Breast epithelium (tissue), 4 donors: Measurements from ENCODE around the gene RO60. TPM values are rescaled to one million over a fixed set of nuclear protein-coding genes. Genes with fewer than 3 reads are reported as not detected.

Source experiments
- DNase-seq, 2 donors: peaks; one replicate each; pipeline ENCODE4 v3.0.0-alpha.2; 2019; ENCODE audit warnings: low spot score in 2 of 2
- H3K27ac ChIP-seq, 2 donors: fragments of 200-600 bp; sonication (generic) in 1 of 2; one replicate each; pipeline ENCODE4 v1.5.1; 2016 to 2019; ENCODE audit warnings: mild to moderate bottlenecking in 1 of 2
- H3K27me3 ChIP-seq, 2 donors: fragments of 200-600 bp; sonication (generic) in 1 of 2; one replicate each; pipeline versions ENCODE4 v1.5.1 to v1.6.0; 2017 to 2019; ENCODE audit warnings: control low read depth in 1 of 2, mild to moderate bottlenecking in 1 of 2
- H3K36me3 ChIP-seq: fragments of 200-600 bp; one replicate; pipeline ENCODE4 v1.5.1; 2019
- H3K4me1 ChIP-seq, 2 donors: fragments of 200-600 bp; sonication (generic); one replicate each; pipeline ENCODE4 v1.5.1; 2016 to 2019; ENCODE audit warnings: control low read depth in 1 of 2
- H3K4me3 ChIP-seq, 3 donors: fragments of 200-600 bp; sonication (generic); 1 replicate in 2 of 3; 2 replicates in 1 of 3; pipeline ENCODE4 v1.5.1; 2016 to 2019; ENCODE audit warnings: mild to moderate bottlenecking in 3 of 3, moderate library complexity in 2 of 3
- H3K9me3 ChIP-seq, 2 donors: fragments of 200-600 bp; sonication (generic) in 1 of 2; one replicate each; pipeline ENCODE4 v1.5.1; 2016 to 2019; ENCODE audit warnings: control low read depth in 1 of 2
- POLR2A ChIP-seq: fragments of 450-650 bp; IDR thresholded peaks from one replicate; pipeline ENCODE4 v1.6.1; 2016; ENCODE audit warnings: antibody characterized with exemption, mild to moderate bottlenecking, moderate library complexity
- POLR2AphosphoS5 ChIP-seq, 3 donors: sonication (generic); formaldehyde crosslinking; IDR thresholded peaks; one replicate each; pipeline ENCODE4 v1.6.1; 2017; ENCODE audit warnings: antibody characterized with exemption in 3 of 3
- intact Hi-C: fragments of 100-400 bp; cut with DNase I; formaldehyde crosslinking; loops from one replicate; pipeline ENCODE4 v1.15.1; 2023; ENCODE audit warnings: low total_unique reads
- total RNA-seq, 3 donors: library from RNA; depleted of rRNA; stranded (reverse); fragments of >200 nt; gene quantifications; one replicate each; pipeline ENCODE4 v1.1.0, GENCODE V29; 2016
- TF ChIP-seq, protein P1 (sequence below), 3 donors: fragments of 450-650 bp; IDR thresholded peaks; one replicate each; pipeline ENCODE4 v1.5.1; 2016 to 2017; ENCODE audit warnings: antibody characterized with exemption in 3 of 3, mild to moderate bottlenecking in 3 of 3, moderate library complexity in 3 of 3

RO60 gene
- total RNA-seq, 3 donors from 2014 or later, result 91.4 to 116 (median 95.1) TPM

DNA sequence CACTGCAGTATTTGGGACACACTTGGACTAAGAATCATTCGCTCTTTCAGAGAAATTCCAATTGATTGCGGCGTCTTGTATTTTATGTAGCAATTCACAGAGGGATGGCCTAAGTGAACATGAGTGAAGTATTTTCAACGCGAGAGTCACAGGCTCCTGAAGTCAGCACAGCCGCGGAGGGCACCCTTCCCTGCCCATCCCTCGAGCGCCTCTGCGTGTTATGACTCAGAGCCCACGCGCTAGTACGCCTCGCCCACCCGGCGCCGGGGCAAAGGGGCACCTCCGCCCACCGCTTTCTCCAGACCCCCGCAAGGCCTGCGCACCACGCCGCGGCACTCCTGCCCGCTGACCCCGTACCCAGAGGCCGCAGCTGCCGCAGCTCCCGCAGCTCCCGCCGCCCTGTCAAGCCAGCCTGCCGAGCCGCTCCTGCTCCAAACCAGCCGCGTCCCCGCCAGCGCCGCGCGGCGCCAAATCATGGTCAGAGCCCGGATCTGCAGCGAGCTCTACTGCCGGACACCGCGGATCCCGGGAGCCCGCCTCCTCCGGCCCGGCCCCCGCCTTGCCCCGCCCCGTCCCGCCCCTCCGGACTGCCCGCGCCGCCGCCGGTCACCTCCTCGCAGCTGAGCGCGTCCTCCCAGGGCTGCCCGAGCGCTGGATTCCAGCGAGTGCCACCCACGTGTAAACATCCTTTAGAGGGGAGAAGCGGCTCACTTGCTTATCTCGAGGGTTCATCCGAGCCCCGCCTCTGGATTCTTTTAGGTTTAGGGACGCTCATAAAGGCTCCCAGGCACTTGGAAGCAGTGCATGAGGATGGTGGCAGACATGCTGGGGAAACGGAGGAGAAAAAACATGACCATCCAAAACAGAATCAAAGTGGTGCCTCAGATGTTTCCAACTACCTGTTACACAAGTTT, 45.8 kb downstream of the RO60 start, which contains the start of gene GLRX2:
GLRX2 (minus strand) TSS at position 508 of the 914 bp plus-strand sequence; CDS start at position 476, 32 bp downstream.
- Histone ChIP-seq H3K9me3 (no peaks in the 10 kb centered on the region), H3K4me1 (peaks cover 0 to 4% of the 10 kb centered on the region in 2 donors), H3K36me3 (no peaks in the 10 kb centered on the region), H3K4me3 (peak within 1 kb of the TSS; percentile 81 to 88 (median 82)), H3K27me3 (no peaks in the 10 kb centered on the region), H3K27ac (peak within 1 kb of the TSS; percentile 84 to 95)
- peak; percentile 78 to 82 for DNase-seq
- intact Hi-C loops, result no loop called here
- TF ChIP-seq, protein P1, sequence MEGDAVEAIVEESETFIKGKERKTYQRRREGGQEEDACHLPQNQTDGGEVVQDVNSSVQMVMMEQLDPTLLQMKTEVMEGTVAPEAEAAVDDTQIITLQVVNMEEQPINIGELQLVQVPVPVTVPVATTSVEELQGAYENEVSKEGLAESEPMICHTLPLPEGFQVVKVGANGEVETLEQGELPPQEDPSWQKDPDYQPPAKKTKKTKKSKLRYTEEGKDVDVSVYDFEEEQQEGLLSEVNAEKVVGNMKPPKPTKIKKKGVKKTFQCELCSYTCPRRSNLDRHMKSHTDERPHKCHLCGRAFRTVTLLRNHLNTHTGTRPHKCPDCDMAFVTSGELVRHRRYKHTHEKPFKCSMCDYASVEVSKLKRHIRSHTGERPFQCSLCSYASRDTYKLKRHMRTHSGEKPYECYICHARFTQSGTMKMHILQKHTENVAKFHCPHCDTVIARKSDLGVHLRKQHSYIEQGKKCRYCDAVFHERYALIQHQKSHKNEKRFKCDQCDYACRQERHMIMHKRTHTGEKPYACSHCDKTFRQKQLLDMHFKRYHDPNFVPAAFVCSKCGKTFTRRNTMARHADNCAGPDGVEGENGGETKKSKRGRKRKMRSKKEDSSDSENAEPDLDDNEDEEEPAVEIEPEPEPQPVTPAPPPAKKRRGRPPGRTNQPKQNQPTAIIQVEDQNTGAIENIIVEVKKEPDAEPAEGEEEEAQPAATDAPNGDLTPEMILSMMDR (IDR thresholded peaks at IDR 0.05), result no peak
- TF ChIP-seq POLR2AphosphoS5 (IDR thresholded peaks at IDR 0.05), result peak; percentile 57 to 68 (median 61)

GRCh38 chr1:193105821-193106177, 46.4 kb downstream of the RO60 start:
- H3K27ac ChIP-seq, result peak overlapping the region; percentile 84 to 95
- H3K27me3 ChIP-seq, result no peaks in the 10 kb centered on the region
- TF ChIP-seq, protein P1 (IDR thresholded peaks at IDR 0.05), result no peak
- no peak for TF ChIP-seq POLR2AphosphoS5 (IDR thresholded peaks at IDR 0.05)
- no peak for TF ChIP-seq POLR2A
- H3K4me1 ChIP-seq, result peaks cover 0 to 4% of the 10 kb centered on the region in 2 donors
- peak overlapping the region; percentile 81 to 88 (median 82) for H3K4me3 ChIP-seq
- H3K9me3 ChIP-seq, result no peaks in the 10 kb centered on the region
- no peaks in the 10 kb centered on the region for H3K36me3 ChIP-seq
- no peak for DNase-seq
- intact Hi-C loops, result no loop called here

DNA sequence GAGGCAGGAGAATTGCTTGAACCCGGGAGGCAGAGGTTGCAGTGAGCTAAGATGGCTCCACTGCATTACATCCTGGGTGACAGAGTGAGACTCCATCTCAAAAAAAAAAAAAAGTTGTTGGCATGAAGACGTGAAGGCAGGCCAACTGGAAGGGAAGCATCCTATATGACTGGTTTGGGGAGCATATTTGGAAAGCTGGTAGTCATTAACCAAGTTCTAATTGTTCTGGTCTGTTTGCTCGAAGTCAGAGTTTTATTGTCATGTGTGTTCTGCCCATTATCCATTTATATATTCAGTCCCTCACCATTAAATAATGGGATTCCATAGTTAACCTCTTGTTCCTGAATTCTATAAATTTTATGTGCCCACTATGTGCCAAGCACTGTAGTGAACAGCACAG, 49.1 kb downstream of the RO60 start:
- TF ChIP-seq POLR2A, result no peak
- no peak for TF ChIP-seq POLR2AphosphoS5 (IDR thresholded peaks at IDR 0.05)
- TF ChIP-seq, protein P1 (IDR thresholded peaks at IDR 0.05), result no peak
- H3K36me3 ChIP-seq, result no peaks in the 10 kb centered on the region
- no peaks in the 10 kb centered on the region for H3K9me3 ChIP-seq
- intact Hi-C loops, result no loop called here
- H3K4me1 ChIP-seq, result peaks cover 0 to 4% of the 10 kb centered on the region in 2 donors
- no peaks in the 10 kb centered on the region for H3K27me3 ChIP-seq
- no peak overlapping the region for H3K4me3 ChIP-seq
- DNase-seq, result no peak
- H3K27ac ChIP-seq, result no peak overlapping the region

Other genes with a start within 250 kb of the RO60 start
- 10 to 100 TPM; 32.8 to 45.2 (median 38.3) TPM for gene UCHL5, start 252 bp upstream of the RO60 start, total RNA-seq
- 1 to 10 TPM; 6.2 to 8.0 (median 6.9) TPM for gene GLRX2, start 45.8 kb downstream of the RO60 start, total RNA-seq
- gene CDC73, start 62.4 kb downstream of the RO60 start, total RNA-seq, result 10 to 100 TPM; 36.1 to 52.0 (median 49.6) TPM
- under 1 TPM; 0.29 to 0.33 (median 0.32) TPM for gene B3GALT2, start 127.0 kb downstream of the RO60 start, total RNA-seq